ENCODE measurements around the gene BICDL2.

BICDL2 gene

GRCh38 chr16:3007059-3007956 is 29.4 kb downstream of the BICDL2 start:
- FAIRE-seq: no peak

DNA sequence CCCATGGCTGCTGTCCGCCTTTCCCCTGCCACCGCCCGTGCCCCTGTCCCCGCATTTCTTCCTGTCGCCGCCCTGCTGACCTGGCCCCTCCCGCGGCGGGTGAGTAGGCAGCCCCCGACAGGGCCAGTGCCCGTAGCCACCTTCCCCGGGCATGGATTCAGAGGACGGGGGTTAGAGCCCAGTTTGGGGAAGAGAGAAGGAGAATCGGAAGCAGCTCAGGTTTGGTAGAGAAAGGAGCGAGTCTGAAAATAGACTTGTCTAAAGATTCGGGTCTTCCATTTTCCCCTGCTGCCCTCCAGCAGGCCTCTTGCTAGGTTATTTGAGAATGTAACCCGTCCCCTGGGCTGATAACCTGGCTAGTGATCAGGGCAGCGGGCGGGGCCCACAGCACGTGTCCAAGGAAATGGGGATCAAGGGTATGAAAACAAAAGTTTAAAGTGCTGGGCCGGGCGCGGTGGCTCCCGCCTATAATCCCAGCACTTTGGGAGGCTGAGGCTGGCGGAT is 31.9 kb downstream of the BICDL2 start:
- no peak for FAIRE-seq

- no peak for FAIRE-seq
Observed at GRCh38 chr16:3004319-3004718, 32.4 kb downstream of the BICDL2 start.

GRCh38 chr16:3003582-3004270 is 33.0 kb downstream of the BICDL2 start:
- FAIRE-seq: peak; percentile 93

DNA sequence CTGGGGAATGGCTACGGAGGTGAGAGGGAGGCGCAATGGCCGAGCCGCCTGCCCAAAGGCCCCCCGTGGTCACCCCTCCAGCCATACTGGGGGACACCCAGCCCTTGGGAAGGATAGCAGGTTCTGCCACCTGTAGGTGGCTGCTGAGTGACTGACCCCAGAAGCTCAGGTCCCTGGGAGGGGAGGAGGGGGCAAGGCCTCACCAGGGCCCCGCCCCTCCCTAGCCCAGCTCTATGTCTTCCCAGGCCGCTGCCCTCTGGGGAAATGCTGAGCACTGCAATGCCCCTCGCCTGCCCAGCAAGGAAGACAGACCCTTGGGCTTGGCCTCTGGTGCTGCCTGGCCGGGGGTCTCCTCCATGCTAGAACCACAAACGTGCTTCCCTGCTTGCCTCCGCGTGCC is 35.4 kb downstream of the BICDL2 start:
- no peak for FAIRE-seq

- no peak for FAIRE-seq
Observed at GRCh38 chr16:3000540-3000939, 36.2 kb downstream of the BICDL2 start.

DNA sequence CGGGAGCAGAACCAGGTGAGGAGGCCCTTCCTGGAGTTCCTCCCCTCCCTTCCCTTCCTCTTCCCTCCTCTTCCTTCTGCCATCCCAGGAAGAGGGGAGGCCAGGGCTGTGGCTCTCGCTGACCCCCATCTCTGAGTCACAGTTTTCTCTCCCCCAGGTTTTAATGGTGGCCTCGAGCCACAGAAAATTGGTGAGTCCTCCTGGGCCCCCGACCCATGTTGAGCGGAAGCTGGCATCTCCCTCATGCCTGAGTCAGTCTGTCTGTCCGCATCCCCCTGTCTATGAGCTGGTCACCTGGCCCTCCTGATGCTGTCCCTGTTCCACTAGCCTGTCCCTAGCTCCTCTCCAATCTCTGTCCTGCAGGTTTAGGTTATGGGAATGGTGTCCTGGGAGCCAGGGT is 36.8 kb downstream of the BICDL2 start:
- no peak for FAIRE-seq

DNA sequence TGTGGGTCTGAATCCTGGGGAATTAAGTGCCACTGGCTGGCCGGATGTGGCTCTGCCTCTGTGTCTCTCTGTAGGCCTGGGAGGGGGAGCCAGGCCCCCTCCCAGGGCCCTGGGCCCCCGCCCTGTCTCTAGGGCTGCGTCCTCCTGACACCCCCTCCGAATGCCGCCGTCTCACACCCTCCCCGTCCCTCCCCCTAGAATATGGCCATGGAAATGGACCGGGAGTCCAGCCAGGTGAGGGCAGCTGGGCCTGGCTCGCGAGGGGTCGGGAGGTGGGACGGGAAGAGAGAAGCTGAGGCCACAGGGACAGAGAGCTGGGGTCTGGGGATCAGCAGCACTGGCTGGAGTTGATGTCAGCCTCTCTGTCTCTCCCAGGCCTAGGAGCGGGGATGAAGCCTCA is 40.4 kb downstream of the BICDL2 start:
- FAIRE-seq: no peak

- no peak for FAIRE-seq
Observed at GRCh38 chr16:2992383-2993081, 44.2 kb downstream of the BICDL2 start.

DNA sequence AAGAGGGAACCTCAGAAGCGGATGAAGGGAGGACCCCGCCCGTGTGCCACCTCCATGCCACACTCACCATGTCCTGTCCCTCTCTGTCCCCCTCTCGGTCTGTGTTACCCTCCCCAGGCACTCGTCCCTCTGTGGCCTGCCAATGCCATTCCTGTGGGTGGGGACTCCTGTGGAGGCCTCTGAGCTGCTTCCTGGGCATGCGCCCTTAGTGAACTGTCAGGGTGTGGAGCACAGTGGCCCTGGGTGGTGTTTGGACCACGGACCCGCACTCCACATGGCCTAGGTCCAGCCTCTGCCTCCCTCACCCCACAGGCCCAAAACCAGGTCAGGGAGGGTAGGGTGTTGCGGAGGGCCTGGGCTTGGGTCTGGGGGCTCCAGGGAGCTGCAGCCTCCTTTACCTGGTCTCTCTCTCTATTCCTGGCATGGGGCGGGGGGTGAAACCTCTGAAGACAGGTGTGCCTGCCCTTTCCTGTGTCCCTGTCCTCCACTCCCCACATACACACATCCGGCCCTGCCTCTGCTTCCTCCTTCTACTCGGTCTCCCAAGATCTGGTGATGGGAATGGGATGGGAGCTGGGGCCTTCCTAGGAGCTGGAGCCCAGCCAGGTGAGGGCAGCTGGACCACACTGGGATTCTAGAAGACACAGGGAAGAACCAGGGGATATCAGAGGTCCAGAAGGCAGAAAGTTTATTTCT is 45.0 kb downstream of the BICDL2 start:
- FAIRE-seq: no peak

DNA sequence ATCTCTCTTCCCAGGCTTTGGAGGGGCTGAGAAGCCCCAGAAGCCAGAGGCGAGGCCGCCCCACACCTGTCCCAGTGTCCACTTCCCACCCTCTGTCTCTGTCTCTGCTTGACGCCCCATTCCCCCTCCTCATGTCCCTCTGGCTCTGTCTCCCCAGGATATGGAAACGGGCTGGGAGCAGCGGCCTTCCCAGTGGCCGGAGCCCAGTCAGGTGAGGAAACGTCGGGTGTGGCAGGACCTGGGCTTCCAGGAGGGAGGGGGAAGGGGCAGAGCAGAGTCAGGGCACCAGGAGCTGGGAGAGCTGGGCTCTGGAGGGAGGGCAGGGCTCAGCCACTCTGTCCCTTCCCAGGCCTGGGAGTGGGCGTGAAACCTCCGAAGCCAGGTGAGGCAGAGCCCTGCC is 45.9 kb downstream of the BICDL2 start:
- no peak for FAIRE-seq

DNA sequence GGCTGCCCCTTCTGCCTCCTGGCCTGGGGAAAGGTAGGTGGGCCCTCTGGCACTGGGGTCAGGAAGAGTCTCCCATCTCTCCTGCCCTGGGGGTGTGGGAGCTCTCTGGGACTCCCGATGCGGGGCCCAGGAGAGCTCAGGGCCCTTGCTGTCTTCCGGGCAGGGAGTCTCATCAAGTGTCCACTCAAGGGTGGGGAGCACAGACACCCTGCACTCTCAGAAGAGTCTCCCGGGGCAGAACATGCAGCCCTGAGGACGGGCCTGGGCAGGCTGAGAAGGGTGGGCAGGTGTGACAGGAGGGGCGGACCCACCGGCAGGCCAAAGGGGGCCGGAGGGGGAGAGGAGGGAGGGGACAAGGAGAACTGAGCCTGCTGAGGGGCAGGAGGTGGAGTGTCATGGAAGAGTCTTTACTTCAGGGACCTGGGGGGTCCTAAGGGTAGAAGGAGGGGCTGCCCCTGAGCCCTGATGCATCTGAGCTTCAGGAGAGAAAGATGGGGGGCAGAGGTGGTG is 48.1 kb downstream of the BICDL2 start:
- FAIRE-seq: no peak

GRCh38 chr16:2987833-2988232 is 48.9 kb downstream of the BICDL2 start:
- no peak for FAIRE-seq

DNA sequence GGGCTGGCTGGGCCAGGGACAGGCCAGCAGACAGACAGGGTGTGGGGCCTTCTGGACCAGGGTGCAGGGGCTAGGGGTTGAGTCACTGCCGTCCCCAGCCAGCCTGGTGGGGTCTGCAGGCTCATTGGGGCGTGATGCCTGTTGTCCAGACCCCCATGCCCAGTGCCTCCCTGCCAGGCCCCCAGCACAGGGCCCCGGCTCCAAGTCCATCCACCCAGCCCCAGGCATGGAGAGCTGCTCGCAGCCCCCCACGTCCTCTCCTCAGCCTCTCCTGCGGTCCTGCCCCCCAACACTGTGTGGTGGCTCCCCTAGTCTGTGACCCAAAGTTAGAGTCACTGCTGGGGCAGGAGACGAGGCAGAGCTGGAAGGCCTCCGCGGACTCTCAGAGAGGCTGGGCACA is 49.5 kb downstream of the BICDL2 start:
- no peak for FAIRE-seq

DNA sequence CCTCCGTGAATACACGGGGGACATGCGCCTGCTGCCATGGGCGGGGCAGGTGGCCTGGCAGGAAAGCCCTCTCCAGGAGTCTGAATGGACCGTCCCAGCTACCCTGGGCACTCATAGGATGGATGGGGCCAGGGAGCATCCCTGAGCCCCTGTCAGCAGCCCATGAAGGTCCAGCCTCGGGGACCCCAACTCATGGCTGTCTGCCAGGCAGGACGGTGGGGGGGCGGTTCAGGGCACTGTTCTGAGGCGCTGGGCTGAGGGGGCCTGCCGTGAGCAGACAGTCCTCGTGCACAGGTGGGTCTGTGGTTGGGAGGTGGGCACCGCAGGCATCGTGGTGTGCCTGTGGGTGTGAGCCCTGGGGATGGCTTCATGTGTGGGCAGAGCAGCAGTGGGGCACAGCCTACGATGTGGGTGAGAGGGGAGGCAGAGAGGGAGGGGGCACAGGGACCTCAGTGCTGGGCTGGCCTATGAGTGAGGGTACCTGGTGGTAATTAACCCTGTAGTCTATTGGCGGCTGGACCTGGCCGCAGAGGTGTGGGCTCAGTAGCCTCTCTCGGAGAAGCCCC is 50.0 kb downstream of the BICDL2 start:
- FAIRE-seq: no peak

GRCh38 chr16:2985893-2986355 is 50.8 kb downstream of the BICDL2 start:
- no peak for FAIRE-seq

- FAIRE-seq: no peak
Observed at GRCh38 chr16:2985462-2985861, 51.3 kb downstream of the BICDL2 start.

DNA sequence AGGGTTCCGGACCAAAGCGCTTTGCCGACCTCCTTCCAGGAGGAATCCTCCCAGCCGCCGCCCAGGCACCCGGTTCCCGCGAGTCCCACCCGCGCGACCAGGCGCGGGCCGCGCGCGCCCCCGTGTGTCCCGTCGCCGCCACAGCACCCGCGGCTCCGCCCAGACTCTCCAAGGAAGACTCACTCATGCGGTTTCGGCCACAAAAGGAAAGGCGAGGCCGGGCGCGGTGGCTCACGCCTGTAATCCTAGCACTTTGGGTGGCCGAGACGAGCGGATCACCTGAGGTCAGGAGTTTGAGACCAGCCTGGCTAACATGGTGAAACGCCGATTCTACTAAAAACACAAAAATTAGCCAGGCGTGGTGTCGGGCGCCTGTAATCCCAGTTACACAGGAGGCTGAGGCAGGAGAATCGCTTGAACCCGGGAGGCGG is 53.0 kb downstream of the BICDL2 start:
- no peak for FAIRE-seq

- FAIRE-seq: no peak
Observed at GRCh38 chr16:2982402-2982801, 54.3 kb downstream of the BICDL2 start.

DNA sequence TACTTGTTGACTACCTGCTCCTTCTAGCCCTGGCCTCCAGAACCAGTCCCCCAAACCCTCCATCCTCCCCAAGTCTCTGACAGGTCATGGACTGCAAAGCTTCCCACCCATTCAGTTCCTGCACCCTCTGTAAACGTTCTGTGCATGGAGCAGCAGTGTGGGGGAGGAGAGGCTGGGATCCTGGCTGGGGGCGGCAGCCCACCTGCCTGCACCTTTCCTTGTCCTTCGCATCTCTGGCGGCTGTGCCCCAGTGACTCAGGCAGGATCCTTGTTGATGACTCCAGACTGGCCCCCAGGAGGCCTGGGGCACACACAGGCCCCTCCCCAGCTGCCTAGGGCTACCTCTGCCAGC is 54.9 kb downstream of the BICDL2 start:
- no peak for FAIRE-seq

GRCh38 chr16:2981177-2981898 is 55.4 kb downstream of the BICDL2 start:
- FAIRE-seq: no peak
